Right atrium auricular region (tissue), 2 donors: ENCODE data around the gene CIDEC. TPM values are rescaled to one million over a fixed set of nuclear protein-coding genes. Genes with fewer than 3 reads are reported as not detected.

Experiments
- DNase-seq: peaks from one replicate; pipeline ENCODE4 v3.0.0-alpha.2; 2019; ENCODE audit warnings: low spot score
- H3K27ac ChIP-seq, 2 donors: fragments of 200-600 bp; sonication (generic); 1 replicate in 1 of 2; 2 replicates in 1 of 2; pipeline ENCODE4 v1.5.1; 2016 to 2019
- H3K27me3 ChIP-seq, 2 donors: fragments of 200-600 bp; sonication (generic); one replicate each; pipeline versions ENCODE4 v1.5.1 to v1.6.0; 2017 to 2019
- H3K36me3 ChIP-seq: fragments of 200-600 bp; sonication (generic); one replicate; pipeline ENCODE4 v1.5.1; 2016
- H3K4me1 ChIP-seq, 2 donors: fragments of 200-600 bp; sonication (generic); one replicate each; pipeline versions ENCODE4 v1.5.1 to v1.6.0; 2017 to 2019
- H3K4me3 ChIP-seq, 2 donors: fragments of 200-600 bp; sonication (generic); 1 replicate in 1 of 2; 2 replicates in 1 of 2; pipeline ENCODE4 v1.5.1; 2017 to 2019; ENCODE audit warnings: mild to moderate bottlenecking in 1 of 2, moderate library complexity in 1 of 2
- H3K9me3 ChIP-seq, 2 donors: fragments of 200-600 bp; sonication (generic); one replicate each; pipeline ENCODE4 v1.5.1; 2019
- total RNA-seq, 2 donors: library from RNA; depleted of rRNA; stranded (reverse); fragments of >200 nt; gene quantifications; one replicate each; pipeline ENCODE4 v1.1.0, GENCODE V29; 2016
- TF ChIP-seq, protein P1 (sequence below), 2 donors: fragments of 200-600 bp; sonication (generic); IDR thresholded peaks; one replicate each; pipeline ENCODE4 v1.5.1; 2019; ENCODE audit warnings: antibody characterized with exemption in 2 of 2

The CIDEC gene
- total RNA-seq, 2 donors from 2014 or later, result 1.3 to 17.1 TPM

DNA sequence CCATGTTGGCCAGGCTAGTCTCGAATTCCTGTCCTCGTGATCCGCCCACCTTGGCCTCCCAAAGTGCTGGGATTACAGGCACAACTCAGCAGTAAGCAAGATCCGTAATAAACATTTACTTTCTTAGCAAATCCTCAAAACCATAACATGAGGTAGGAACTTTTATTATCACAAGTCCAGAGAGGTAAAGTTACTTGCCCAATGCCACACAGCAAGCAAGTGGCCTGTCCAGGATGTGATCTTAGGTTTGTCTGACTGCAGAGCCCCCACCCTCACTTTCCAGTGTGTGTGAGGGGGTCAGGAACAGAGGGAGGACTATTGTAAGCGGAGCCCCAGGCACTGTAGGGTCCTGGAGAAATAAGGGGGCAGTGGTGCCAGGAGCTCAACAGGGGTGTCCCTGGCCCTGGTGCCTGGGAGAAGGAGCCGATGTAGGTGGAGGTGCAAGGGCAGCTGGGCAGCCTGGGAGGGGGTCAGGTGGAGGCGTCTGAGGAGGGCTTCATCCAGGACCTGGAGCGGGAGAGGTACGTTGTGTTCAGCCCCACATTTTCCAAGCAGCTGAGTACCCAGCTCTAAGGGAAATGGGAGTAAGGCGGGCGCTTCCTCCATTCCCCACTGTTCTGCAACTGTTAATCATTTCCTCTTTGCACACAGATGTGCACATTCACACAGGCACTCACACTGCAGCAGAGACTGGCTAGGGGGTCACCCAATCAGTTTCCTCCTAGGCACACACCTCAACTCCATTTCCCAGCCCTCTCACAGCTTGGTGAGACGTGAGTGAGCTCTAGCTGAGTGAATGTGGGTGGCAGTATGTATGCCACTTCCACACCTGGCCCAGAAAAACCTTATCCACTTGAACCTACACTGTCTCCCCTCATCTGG, 42.1 kb downstream of the CIDEC start:
- no peaks in the 10 kb centered on the region for H3K9me3 ChIP-seq
- peaks cover 0 to 4% of the 10 kb centered on the region in 2 donors for H3K4me1 ChIP-seq
- TF ChIP-seq, protein P1, sequence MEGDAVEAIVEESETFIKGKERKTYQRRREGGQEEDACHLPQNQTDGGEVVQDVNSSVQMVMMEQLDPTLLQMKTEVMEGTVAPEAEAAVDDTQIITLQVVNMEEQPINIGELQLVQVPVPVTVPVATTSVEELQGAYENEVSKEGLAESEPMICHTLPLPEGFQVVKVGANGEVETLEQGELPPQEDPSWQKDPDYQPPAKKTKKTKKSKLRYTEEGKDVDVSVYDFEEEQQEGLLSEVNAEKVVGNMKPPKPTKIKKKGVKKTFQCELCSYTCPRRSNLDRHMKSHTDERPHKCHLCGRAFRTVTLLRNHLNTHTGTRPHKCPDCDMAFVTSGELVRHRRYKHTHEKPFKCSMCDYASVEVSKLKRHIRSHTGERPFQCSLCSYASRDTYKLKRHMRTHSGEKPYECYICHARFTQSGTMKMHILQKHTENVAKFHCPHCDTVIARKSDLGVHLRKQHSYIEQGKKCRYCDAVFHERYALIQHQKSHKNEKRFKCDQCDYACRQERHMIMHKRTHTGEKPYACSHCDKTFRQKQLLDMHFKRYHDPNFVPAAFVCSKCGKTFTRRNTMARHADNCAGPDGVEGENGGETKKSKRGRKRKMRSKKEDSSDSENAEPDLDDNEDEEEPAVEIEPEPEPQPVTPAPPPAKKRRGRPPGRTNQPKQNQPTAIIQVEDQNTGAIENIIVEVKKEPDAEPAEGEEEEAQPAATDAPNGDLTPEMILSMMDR (IDR thresholded peaks at IDR 0.05), result no peak
- no peak for DNase-seq
- peaks cover 43% of the 10 kb centered on the region for H3K36me3 ChIP-seq
- H3K27me3 ChIP-seq, result no peaks in the 10 kb centered on the region
- no peak overlapping the region for H3K27ac ChIP-seq
- no peak overlapping the region for H3K4me3 ChIP-seq

DNA sequence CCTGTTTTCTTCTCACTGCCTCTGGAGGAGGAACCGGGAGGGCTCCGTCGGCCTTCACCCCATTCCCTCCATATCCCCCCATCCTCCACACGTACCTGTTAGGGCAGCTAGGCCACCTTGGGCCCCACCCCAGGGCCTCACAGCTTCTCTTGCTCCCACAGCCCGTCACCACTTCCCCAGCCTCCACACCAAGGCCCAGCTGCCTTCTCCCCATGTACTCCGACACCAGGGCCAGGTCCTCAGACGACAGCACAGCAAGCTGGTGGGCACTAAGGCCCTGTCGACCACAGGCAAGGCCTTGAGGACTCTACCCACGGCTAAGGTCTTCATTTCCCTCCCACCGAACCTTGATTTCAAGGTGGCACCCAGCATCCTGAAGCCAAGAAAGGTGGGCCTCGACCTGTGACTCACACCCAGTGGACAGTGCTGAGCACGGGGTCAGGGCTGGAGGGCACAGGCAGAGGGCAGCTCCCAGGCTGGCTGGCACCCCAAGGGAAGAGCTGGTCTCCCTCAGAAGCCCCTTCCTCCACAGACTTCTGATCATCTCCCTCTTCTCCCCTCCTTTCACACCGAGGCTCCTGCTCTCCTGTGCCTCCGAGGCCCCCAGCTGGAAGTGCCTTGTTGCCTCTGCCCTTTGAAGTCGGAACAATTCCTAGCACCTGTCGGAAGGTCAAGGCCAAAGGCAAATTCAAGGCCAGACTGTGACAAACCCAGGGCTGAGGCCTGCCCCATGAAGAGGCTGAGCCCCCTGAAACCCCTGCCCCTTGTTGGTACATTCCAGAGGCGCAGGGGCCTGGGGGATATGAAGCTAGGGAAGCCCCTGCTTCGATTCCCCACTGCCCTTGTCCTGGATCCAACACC, 45.3 kb downstream of the CIDEC start:
- H3K4me3 ChIP-seq, result no peak overlapping the region
- H3K27ac ChIP-seq, result no peak overlapping the region
- H3K4me1 ChIP-seq, result no peaks in the 10 kb centered on the region
- no peaks in the 10 kb centered on the region for H3K27me3 ChIP-seq
- TF ChIP-seq, protein P1 (IDR thresholded peaks at IDR 0.05), result no peak
- H3K36me3 ChIP-seq, result peaks cover 38% of the 10 kb centered on the region
- DNase-seq, result no peak
- no peaks in the 10 kb centered on the region for H3K9me3 ChIP-seq

DNA sequence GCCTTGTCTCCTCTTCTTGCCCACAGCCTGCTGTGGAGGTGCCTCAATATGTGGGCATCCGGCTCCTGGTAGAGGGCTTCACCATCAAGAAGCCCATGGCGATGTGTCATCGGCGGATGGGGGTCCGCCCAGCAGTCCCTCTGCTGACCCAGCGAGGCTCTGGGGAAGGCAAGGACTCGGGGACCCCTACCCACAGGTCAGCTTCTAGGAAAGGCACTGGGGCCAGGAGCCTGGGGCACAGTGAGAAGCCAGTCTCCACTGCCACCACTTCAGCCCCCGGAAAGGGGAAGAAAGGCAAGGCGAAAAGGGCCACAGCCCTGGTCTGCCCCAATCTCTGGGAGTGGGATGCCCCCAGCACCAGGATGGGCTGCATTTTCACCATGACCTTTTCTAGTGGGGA, 47.0 kb downstream of the CIDEC start:
- Histone ChIP-seq H3K9me3 (no peaks in the 10 kb centered on the region), H3K36me3 (peaks cover 28% of the 10 kb centered on the region), H3K4me1 (no peaks in the 10 kb centered on the region), H3K4me3 (no peak overlapping the region), H3K27me3 (no peaks in the 10 kb centered on the region), H3K27ac (no peak overlapping the region)
- TF ChIP-seq, protein P1 (IDR thresholded peaks at IDR 0.05), result no peak
- no peak for DNase-seq

DNA sequence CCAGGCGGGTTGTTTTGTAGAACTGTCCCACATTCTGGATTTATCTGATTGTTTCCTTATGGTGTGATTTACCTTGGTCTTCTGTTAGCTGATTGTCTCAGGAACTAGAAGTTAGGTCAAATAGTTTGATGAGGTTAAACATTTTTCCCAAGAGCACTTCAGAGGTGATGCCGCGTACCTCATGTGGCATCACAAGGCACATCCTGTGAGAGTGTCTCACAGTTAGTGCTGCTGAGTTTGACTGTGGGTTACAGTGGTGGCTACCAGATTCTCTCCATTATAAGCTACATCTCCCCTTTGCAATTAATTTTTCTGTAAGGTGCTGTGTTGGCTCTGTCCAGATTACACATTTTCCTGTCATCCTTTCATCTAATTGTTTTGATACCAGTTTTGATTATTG, 48.8 kb downstream of the CIDEC start:
- DNase-seq, result no peak
- peaks cover 28% of the 10 kb centered on the region for H3K36me3 ChIP-seq
- no peak overlapping the region for H3K4me3 ChIP-seq
- TF ChIP-seq, protein P1 (IDR thresholded peaks at IDR 0.05), result no peak
- no peaks in the 10 kb centered on the region for H3K4me1 ChIP-seq
- H3K9me3 ChIP-seq, result no peaks in the 10 kb centered on the region
- no peak overlapping the region for H3K27ac ChIP-seq
- H3K27me3 ChIP-seq, result no peaks in the 10 kb centered on the region

DNA sequence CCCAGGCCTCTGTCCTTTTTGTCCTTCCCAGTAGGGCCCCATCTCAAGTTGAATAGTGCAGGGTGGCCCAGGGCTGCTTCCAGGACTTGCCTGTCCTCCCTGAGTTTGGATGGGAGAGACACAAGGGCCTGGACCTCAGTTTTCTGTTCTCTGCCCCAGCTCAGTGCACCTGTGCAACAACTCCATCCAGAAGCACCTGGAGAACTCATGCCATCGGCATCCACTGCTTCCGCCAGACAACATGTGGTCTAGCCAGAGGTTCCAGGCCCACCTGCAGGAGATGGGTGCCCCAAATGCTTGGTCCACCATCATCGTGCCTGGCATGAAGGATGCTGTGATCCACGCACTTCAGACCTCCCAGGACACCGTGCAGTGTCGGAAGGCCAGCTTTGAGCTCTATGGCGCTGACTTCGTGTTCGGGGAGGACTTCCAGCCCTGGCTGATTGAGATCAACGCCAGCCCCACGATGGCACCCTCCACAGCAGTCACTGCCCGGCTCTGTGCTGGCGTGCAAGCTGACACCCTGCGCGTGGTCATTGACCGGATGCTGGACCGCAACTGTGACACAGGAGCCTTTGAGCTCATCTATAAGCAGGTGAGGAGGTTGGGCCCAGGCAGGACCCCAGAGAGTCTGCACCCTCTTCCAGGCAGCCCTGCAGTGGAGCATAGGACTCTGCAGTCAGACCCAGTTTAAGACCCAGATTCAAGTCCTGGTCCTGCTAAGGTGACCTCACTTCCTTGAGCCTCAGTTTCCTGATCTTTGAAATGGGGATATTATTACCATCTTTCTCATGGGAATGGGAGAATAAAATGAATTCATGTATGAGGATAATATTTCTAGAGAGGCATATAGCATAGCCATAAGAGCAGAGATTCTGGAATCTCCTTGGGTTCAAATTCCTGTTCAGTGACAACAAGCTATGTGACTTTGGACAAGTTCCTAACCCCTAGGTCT, 51.0 kb downstream of the CIDEC start:
- no peak for DNase-seq

More for the DNA sequence above, 51.0 kb downstream of the CIDEC start:
- H3K4me1 ChIP-seq, result no peaks in the 10 kb centered on the region
- no peak overlapping the region for H3K4me3 ChIP-seq
- TF ChIP-seq, protein P1 (IDR thresholded peaks at IDR 0.05), result no peak
- H3K9me3 ChIP-seq, result no peaks in the 10 kb centered on the region
- no peak overlapping the region for H3K27ac ChIP-seq
- H3K27me3 ChIP-seq, result no peaks in the 10 kb centered on the region
- H3K36me3 ChIP-seq, result peaks cover 19% of the 10 kb centered on the region
